Natural killer cell treated with Interleukin-12 subunit alpha and Interleukin-12 subunit beta and Interleukin-15 and Interleukin-18, amount 100 ng/mL, for 72 hours (primary cell): Measurements from ENCODE around the gene IGSF3. TPM values are rescaled to one million over a fixed set of nuclear protein-coding genes. Genes with fewer than 3 reads are reported as not detected.
"Not testable (repeated sequence)": the region's sequence is repeated elsewhere in the genome, so short reads cannot be mapped to it uniquely, and the experiment has no call there.

Experiments
- ATAC-seq, 2 donors: fragments of 150-1000 bp; cut with Tn5 transposase in 1 of 2; sonication (Bioruptor Pico), chemical (Tn5 transposase) in 1 of 2; 2 replicates each; pipeline ENCODE4 v1.10.0; 2021
- DNase-seq: peaks from one replicate; pipeline ENCODE4 v3.0.0; 2022; ENCODE audit warnings: low spot score
- H3K27ac Mint-ChIP-seq, 2 donors: 1 replicate in 1 of 2; 2 replicates in 1 of 2; pipeline ENCODE4 v1.8.0; 2022; ENCODE audit warnings: mixed read lengths in 2 of 2, mild to moderate bottlenecking in 1 of 2, moderate library complexity in 1 of 2
- H3K27me3 Mint-ChIP-seq, 2 donors: 1 replicate in 1 of 2; 2 replicates in 1 of 2; pipeline ENCODE4 v1.8.0; 2022; ENCODE audit warnings: mixed read lengths in 2 of 2
- H3K36me3 Mint-ChIP-seq: one replicate; pipeline ENCODE4 v1.8.0; 2022; ENCODE audit warnings: mixed read lengths
- H3K4me1 Mint-ChIP-seq, 2 donors: 1 replicate in 1 of 2; 2 replicates in 1 of 2; pipeline ENCODE4 v1.8.0; 2022; ENCODE audit warnings: low read depth in 2 of 2, mixed read lengths in 2 of 2, mild to moderate bottlenecking in 1 of 2
- H3K4me3 Mint-ChIP-seq: one replicate; pipeline ENCODE4 v1.8.0; 2022; ENCODE audit warnings: mixed read lengths
- H3K9me3 Mint-ChIP-seq: 2 replicates; pipeline ENCODE4 v1.8.0; 2022; ENCODE audit warnings: mixed read lengths
- total RNA-seq, 2 donors: library from RNA; stranded (reverse); gene quantifications; one replicate each; pipeline ENCODE4 v1.2.3, GENCODE V29; 2022

Gene IGSF3
- total RNA-seq, 2 donors from 2014 or later: 0.24 to 0.36 TPM

DNA sequence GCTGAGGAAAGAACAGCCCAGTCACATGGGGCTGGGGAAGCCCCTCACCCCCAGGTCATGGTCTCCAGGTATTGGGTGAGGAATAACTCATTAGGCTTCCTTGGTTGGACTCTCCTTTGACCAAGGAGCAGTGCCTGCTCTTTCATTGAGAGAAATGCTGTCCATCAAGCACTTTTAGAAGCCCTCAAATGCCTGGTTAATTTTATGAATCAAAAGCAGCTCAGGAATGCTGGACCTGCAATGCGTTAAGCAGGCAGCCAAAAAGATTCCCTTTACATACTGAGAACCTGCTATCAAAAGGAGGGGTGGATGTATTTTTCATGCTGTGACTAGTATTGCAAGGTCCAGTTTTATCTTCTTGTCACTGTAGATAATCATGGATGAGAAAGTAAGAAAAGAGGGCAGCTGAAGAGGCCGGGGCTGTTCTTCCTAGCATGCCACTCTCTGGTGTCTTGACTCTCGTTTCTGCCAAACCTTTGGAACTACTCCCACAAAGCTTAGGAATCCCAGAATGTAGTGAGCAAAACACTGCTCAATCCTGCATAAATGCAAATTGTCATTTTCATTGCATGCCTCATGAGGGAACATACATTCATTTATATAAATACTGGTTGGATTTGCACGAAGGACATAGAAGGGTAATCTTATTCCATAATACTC, 94.6 kb downstream of the IGSF3 start:
- Mint-ChIP-seq H3K4me1 (peaks cover 36 to 43% of the 10 kb centered on the region in 2 donors), H3K27ac (no peak overlapping the region), H3K4me3 (no peak overlapping the region), H3K36me3 (peaks cover 7% of the 10 kb centered on the region), H3K27me3 (peaks cover 0 to 12% of the 10 kb centered on the region in 2 donors), H3K9me3 (no peaks in the 10 kb centered on the region)
- ATAC-seq (no peak), DNase-seq (no peak)

GRCh38 chr1:116572099-116572498, 95.4 kb downstream of the IGSF3 start:
- H3K9me3 Mint-ChIP-seq: no peaks in the 10 kb centered on the region
- no peak for ATAC-seq
- H3K36me3 Mint-ChIP-seq: peaks cover 7% of the 10 kb centered on the region
- H3K4me3 Mint-ChIP-seq: peak overlapping the region; percentile 95
- H3K27ac Mint-ChIP-seq: peak overlapping the region; percentile 86 to 95
- H3K27me3 Mint-ChIP-seq: peaks cover 0 to 7% of the 10 kb centered on the region in 2 donors
- no peak for DNase-seq
- H3K4me1 Mint-ChIP-seq: peaks cover 40 to 48% of the 10 kb centered on the region in 2 donors

DNA sequence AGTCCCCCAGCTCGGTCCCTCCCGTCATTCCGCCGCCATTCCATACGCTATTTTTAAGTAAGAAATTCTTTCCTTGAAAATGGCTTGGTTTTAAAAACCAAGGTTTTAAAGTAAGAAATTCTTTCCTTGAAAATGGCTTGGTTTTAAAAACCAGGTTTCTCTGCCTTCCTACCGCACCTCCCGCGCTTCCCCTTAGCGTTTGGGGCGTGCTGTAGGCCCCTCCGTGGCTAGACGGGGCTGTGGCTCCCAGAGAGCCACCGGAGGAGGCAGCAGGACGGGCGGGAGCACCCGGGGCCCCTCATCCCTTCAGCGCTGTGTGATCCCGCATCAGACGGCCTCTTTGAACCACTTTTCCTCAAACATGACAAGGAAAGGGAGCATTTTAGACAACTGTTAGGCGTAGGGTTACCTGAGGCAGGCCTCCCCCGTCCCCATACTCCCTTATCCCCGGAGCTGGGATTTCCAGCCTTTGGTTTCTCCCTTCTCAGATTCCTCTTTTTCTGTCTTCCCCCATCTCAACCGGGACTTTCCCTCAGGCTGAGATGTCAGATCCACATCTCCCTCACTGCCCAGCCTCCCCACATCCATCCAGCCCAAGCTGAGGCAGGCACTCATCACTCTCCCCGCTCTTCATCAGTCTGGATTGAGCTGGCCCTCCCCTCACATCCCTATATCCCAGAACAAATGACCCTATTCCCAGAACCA, 96.2 kb downstream of the IGSF3 start:
- Mint-ChIP-seq H3K36me3 (peaks cover 8% of the 10 kb centered on the region), H3K9me3 (no peaks in the 10 kb centered on the region), H3K27me3 (peaks cover 0 to 5% of the 10 kb centered on the region in 2 donors), H3K4me3 (peak overlapping the region; percentile 95), H3K27ac (peak overlapping the region; percentile 86 to 95), H3K4me1 (peaks cover 45 to 55% of the 10 kb centered on the region in 2 donors)
- ATAC-seq (no peak), DNase-seq (no peak)

DNA sequence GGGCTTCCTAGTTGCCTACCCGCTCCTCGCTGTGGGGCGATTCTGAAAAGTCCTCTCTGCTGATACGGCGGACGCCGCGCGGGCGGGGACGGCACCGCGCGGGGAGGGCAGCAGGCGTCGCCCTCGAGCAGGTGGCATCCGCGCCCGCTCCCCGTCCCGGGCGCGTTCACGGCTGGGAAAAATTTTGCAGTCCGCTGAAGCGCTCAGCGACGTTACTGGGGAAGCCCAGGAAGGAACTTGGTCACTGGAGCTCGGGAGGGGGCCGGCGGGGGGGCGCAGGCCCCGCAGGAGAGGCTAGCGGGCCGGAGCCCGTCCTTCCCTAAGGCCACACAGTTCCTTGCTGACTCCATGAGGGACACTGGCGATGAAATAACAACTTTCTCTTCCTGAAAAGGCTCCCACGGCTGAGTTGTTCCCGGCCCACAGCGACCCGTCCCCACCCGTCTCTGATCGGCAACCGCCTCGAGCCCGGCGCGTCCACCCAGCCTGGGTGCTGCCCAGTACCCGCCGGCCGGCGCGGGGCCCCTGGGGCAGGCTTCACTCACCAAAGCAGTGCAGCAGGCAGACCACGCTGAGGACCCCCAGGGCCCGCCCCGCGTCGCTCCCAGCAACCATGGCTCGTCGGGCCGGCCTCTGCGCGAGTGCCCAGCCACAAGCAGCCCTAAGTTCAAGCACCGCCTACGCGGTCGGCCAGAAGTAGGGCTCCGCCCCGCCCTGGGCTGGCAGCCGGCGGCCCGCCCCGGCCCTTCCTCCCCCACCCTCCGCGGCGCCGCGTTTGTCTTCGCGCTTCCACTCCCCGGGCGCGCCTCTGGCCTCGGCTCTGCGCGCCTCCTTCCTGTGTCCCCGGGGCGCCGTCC, 96.9 kb downstream of the IGSF3 start, which contains the start of gene CD58:
CD58 (minus strand) TSS at position 669 of the 857 bp plus-strand sequence; CDS start at position 615, 54 bp downstream.
- peak within 1 kb of the TSS; percentile 95 for H3K4me3 Mint-ChIP-seq
- no peaks in the 10 kb centered on the region for H3K9me3 Mint-ChIP-seq
- peaks cover 14% of the 10 kb centered on the region for H3K36me3 Mint-ChIP-seq
- ATAC-seq: peak; percentile 95 to 96
- peak within 1 kb of the TSS; percentile 86 to 95 for H3K27ac Mint-ChIP-seq
- DNase-seq: peak; percentile 94
- H3K27me3 Mint-ChIP-seq: peaks cover 0 to under 1% of the 10 kb centered on the region in 2 donors
- peaks cover 50 to 61% of the 10 kb centered on the region in 2 donors for H3K4me1 Mint-ChIP-seq

DNA sequence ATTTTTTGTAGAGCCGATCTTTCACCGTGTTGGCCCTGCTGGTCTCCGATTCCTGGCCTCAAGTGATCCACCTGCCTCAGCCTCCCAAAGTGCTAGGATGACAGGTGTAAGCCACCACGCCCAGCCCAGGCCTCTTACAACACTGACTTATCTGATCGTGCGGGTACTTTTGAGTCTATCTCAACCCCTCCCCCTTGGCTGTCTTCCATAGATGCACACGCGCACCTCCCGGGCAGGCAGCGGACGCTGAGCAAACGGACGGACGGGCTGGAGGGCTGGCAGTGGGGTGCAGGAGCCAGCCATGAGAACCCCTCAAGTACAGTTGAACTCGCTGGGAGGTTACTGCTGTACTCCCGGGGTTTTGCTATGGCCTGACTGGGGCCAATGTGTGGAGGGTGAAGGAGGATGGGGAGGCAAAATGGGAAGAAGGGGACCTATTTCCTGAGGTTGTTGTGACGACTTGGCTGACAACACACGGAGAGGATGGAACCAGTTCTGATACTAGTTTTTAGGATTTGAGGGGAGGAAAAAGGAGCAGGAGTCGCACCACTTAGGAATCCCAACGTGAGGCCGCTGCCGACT, 97.7 kb downstream of the IGSF3 start:
- peak; percentile 66 for DNase-seq
- H3K4me3 Mint-ChIP-seq: peak overlapping the region; percentile 95
- peaks cover 3% of the 10 kb centered on the region for H3K9me3 Mint-ChIP-seq
- H3K4me1 Mint-ChIP-seq: peaks cover 56 to 65% of the 10 kb centered on the region in 2 donors
- H3K36me3 Mint-ChIP-seq: peaks cover 20% of the 10 kb centered on the region
- peak in 1 of 2 donors; percentile 12 for ATAC-seq
- H3K27ac Mint-ChIP-seq: peak overlapping the region; percentile 86 to 95
- H3K27me3 Mint-ChIP-seq: no peaks in the 10 kb centered on the region

DNA sequence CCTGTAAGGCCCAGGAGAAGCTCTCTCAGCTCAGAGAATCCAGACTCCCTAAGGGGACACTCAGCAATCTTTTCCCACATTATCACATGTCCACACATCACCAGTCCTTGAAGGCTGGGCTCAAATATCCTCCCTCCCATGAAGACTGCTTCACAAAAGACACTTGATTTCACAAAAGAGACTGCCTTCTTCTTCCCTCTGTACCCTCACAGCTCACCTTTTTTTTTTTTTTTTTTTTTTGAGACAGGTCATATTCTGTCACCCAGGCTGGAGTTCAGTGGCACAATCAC, 98.2 kb downstream of the IGSF3 start:
- H3K27me3 Mint-ChIP-seq: no peaks in the 10 kb centered on the region
- ATAC-seq: no peak
- DNase-seq: no peak
- H3K4me1 Mint-ChIP-seq: peaks cover 60 to 65% of the 10 kb centered on the region in 2 donors
- H3K9me3 Mint-ChIP-seq: peaks cover 5% of the 10 kb centered on the region
- peaks cover 25% of the 10 kb centered on the region for H3K36me3 Mint-ChIP-seq
- peak overlapping the region; percentile 95 for H3K4me3 Mint-ChIP-seq
- H3K27ac Mint-ChIP-seq: peak overlapping the region; percentile 86 to 95

- Mint-ChIP-seq H3K9me3 (peaks cover 9% of the 10 kb centered on the region), H3K4me1 (peaks cover 62 to 69% of the 10 kb centered on the region in 2 donors), H3K36me3 (peaks cover 30% of the 10 kb centered on the region), H3K27me3 (no peaks in the 10 kb centered on the region), H3K27ac (peak overlapping the region; percentile 86 to 95), H3K4me3 (peak overlapping the region; percentile 95)
- DNase-seq (no peak), ATAC-seq (no peak)
Observed at GRCh38 chr1:116568662-116569380, 98.7 kb downstream of the IGSF3 start.

DNA sequence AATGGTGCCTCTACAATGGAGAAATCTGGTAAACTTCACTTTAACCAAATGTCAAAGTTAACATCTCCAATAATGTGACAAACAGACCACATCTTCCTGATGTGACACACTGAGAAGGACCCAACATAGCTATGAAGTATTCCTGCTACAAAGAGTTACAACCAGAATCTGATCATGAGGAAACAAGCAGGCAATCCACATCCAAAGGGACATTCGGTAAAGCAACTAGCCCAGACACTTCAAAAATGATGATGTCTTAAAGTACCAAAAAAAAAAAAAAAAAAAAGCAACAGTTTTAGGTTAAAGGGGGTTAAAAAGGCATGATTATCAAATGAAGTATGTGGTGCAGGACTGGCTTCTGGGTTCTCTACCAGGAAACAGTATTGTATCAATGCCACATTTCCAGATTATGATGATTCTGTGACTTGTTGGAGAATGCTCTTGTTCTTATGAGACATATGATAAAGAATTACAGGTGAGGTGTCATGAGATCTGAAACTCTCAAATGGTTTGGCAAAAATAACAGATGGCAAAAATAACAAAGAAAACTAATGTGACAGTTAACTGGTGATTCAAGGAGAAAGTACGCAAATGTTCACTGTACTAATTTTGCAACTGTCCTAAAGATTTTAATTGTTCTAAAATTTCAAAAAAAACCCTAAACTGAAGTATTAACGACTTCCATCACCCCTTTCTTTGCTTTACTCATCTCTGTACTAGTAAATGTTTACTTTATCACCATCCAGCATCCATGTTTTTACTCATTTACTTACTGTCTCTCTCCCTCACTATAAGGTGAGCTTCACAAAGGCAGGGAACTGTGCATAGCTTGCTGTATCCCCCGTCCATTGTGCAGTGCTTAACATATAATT, 99.5 kb downstream of the IGSF3 start:
- Mint-ChIP-seq H3K4me3 (peak overlapping the region; percentile 95), H3K36me3 (peaks cover 32% of the 10 kb centered on the region), H3K27me3 (no peaks in the 10 kb centered on the region), H3K27ac (peak overlapping the region; percentile 86 to 95), H3K9me3 (peaks cover 9% of the 10 kb centered on the region), H3K4me1 (peaks cover 66 to 70% of the 10 kb centered on the region in 2 donors)
- no peak for DNase-seq
- no peak for ATAC-seq

GRCh38 chr1:116565222-116565621, 102.3 kb downstream of the IGSF3 start:
- ATAC-seq (no peak), DNase-seq (no peak)
- Mint-ChIP-seq H3K9me3 (peaks cover 9% of the 10 kb centered on the region), H3K27me3 (no peaks in the 10 kb centered on the region), H3K27ac (peak overlapping the region in 1 of 2 donors; percentile 25), H3K4me3 (no peak overlapping the region), H3K4me1 (peaks cover 78 to 84% of the 10 kb centered on the region in 2 donors), H3K36me3 (peaks cover 40% of the 10 kb centered on the region)

- H3K9me3 Mint-ChIP-seq: peaks cover 9% of the 10 kb centered on the region
- H3K4me1 Mint-ChIP-seq: peaks cover 77 to 85% of the 10 kb centered on the region in 2 donors
- peak overlapping the region; percentile 43 for H3K4me3 Mint-ChIP-seq
- no peaks in the 10 kb centered on the region for H3K27me3 Mint-ChIP-seq
- ATAC-seq: no peak
- no peak for DNase-seq
- H3K36me3 Mint-ChIP-seq: peaks cover 40% of the 10 kb centered on the region
- peak overlapping the region in 1 of 2 donors; percentile 25 for H3K27ac Mint-ChIP-seq
Observed at GRCh38 chr1:116564426-116564825, 103.1 kb downstream of the IGSF3 start.

- H3K9me3 Mint-ChIP-seq, ATAC-seq, H3K27me3 Mint-ChIP-seq, DNase-seq: not testable (repeated sequence)
- H3K4me3 Mint-ChIP-seq: peak overlapping the region; percentile 26
- peaks cover 34% of the 10 kb centered on the region for H3K36me3 Mint-ChIP-seq
- peak overlapping the region; percentile 40 to 64 for H3K27ac Mint-ChIP-seq
- peaks cover 74 to 85% of the 10 kb centered on the region in 2 donors for H3K4me1 Mint-ChIP-seq
Observed at GRCh38 chr1:116562465-116562864, 105.1 kb downstream of the IGSF3 start.

DNA sequence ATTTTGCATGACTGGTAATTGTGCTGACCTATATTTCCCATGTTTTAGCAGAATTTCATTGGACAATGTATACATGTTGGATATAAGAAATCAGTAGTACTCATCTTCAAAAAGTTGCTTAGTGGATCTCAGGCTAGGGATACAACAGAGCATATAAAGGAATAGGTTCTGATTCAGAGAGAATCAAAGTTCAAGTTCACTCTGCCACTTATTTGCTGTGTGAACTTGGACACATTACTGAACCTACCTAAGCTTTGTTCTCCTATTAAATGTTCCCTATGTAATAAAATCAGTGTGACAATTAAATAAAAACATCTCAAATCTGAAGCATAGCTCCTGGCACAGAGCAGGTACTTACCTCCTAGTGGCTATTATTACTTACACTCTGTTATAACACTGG, 106.0 kb downstream of the IGSF3 start:
- peak overlapping the region; percentile 64 to 75 for H3K27ac Mint-ChIP-seq
- no peaks in the 10 kb centered on the region for H3K27me3 Mint-ChIP-seq

More for the DNA sequence above, 106.0 kb downstream of the IGSF3 start:
- peaks cover 34% of the 10 kb centered on the region for H3K36me3 Mint-ChIP-seq
- ATAC-seq: no peak
- H3K4me3 Mint-ChIP-seq: no peak overlapping the region
- H3K9me3 Mint-ChIP-seq: peaks cover 9% of the 10 kb centered on the region
- no peak for DNase-seq
- H3K4me1 Mint-ChIP-seq: peaks cover 75 to 88% of the 10 kb centered on the region in 2 donors
